HG03558 (cell line): ENCODE measurements around the gene VLDLR.
"Not testable (repeated sequence)": the region's sequence is repeated elsewhere in the genome, so short reads cannot be mapped to it uniquely, and the experiment has no call there.

Experiments
- ATAC-seq: cut with Tn5 transposase; IDR thresholded peaks from one replicate; pipeline ENCODE4 v1.9.1; 2021; ENCODE audit warnings: moderate number of reproducible peaks; ENCODE audit not compliant: unreplicated experiment; ENCODE audit errors: extremely low read depth

Gene VLDLR

GRCh38 chr9:2707256-2707655, 85.7 kb downstream of the VLDLR start:
- ATAC-seq: not testable (repeated sequence)
